Transverse colon (tissue), 4 donors: Measurements from ENCODE around the gene DCST1. TPM values are rescaled to one million over a fixed set of nuclear protein-coding genes. Genes with fewer than 3 reads are reported as not detected.

Source experiments
- DNase-seq: peaks from one replicate; pipeline ENCODE4 v3.0.0-alpha.2; 2019
- H3K27ac ChIP-seq, 4 donors: fragments of 200-600 bp; sonication (generic); 2 replicates each; pipeline ENCODE4 v1.5.1; 2016 to 2018; ENCODE audit warnings: inconsistent platforms in 4 of 4
- H3K27me3 ChIP-seq: fragments of 200-600 bp; sonication (generic); 2 replicates; pipeline ENCODE4 v1.5.1; 2017; ENCODE audit warnings: inconsistent platforms
- H3K36me3 ChIP-seq, 4 donors: fragments of 200-600 bp; sonication (generic); 2 replicates each; pipeline ENCODE4 v1.5.1; 2017 to 2019; ENCODE audit warnings: inconsistent platforms in 4 of 4
- H3K4me1 ChIP-seq, 4 donors: fragments of 200-600 bp; sonication (generic); 2 replicates each; pipeline ENCODE4 v1.5.1; 2017 to 2020; ENCODE audit warnings: inconsistent platforms in 4 of 4
- H3K4me3 ChIP-seq, 4 donors: fragments of 200-600 bp; sonication (generic); 1 replicate in 1 of 4; 2 replicates in 3 of 4; pipeline versions ENCODE4 v1.5.1 to v1.6.1; 2017 to 2019; ENCODE audit warnings: inconsistent platforms in 4 of 4
- H3K9me3 ChIP-seq, 2 donors: fragments of 200-600 bp; sonication (generic); 2 replicates each; pipeline ENCODE4 v1.5.1; 2017 to 2019; ENCODE audit warnings: inconsistent platforms in 2 of 2
- CTCF ChIP-seq, 5 experiments: fragments of 200-600 bp in 3 of 5; fragments of 450-650 bp in 2 of 5; sonication (generic) in 3 of 5; IDR thresholded peaks; 1 replicate in 2 of 5; 2 replicates in 3 of 5; pipeline ENCODE4 v1.5.1; 2016 to 2017; ENCODE audit warnings: antibody characterized with exemption in 5 of 5, inconsistent platforms in 3 of 5, mild to moderate bottlenecking in 2 of 5, moderate library complexity in 1 of 5
- EP300 ChIP-seq: sonication (generic); formaldehyde crosslinking; IDR thresholded peaks from one replicate; pipeline ENCODE4 v1.6.1; 2017; ENCODE audit warnings: antibody characterized with exemption, low read depth
- POLR2A ChIP-seq: fragments of 450-650 bp; IDR thresholded peaks from one replicate; pipeline ENCODE4 v1.6.1; 2016; ENCODE audit warnings: antibody characterized with exemption, mild to moderate bottlenecking, moderate library complexity
- POLR2AphosphoS5 ChIP-seq, 3 donors: sonication (generic); formaldehyde crosslinking; IDR thresholded peaks; one replicate each; pipeline ENCODE4 v1.6.1; 2016; ENCODE audit warnings: antibody characterized with exemption in 3 of 3
- WGBS, 2 donors: methylation state at CpG; one replicate each; pipeline ENCODE4 v1.1.5; 2018; ENCODE audit warnings: low coverage in 1 of 2; 5-methylcytosine and 5-hydroxymethylcytosine counted together
- in situ Hi-C, 4 donors: fragments of 200-750 bp; cut with MboI; loops; one replicate each; pipeline versions ENCODE4 v1.15.0 to v1.15.1; 2017; ENCODE audit warnings: low sequenced_read_pairs in 3 of 4, low pct_ligation_motif_present in 1 of 4, low pct_unique_long_range_greater_than_20kb in 1 of 4
- intact Hi-C: fragments of 100-400 bp; cut with DNase I; formaldehyde crosslinking; loops from one replicate; pipeline ENCODE4 v1.15.1; 2023; ENCODE audit warnings: low total_unique reads
- total RNA-seq, 4 donors: library from RNA; depleted of rRNA; stranded (reverse); fragments of >200 nt; gene quantifications; one replicate each; pipeline ENCODE4 v1.1.0, GENCODE V29; 2016

Gene DCST1
- total RNA-seq, 4 donors from 2014 or later: 0.32 to 0.41 TPM; not detected in 2

GRCh38 chr1:155044812-155045657, 11.4 kb downstream of the DCST1 start:
- no peaks in the 10 kb centered on the region for H3K9me3 ChIP-seq
- H3K27me3 ChIP-seq: no peaks in the 10 kb centered on the region
- no peaks in the 10 kb centered on the region for H3K36me3 ChIP-seq
- H3K27ac ChIP-seq: peak overlapping the region; percentile 73 to 86 (median 83)
- H3K4me3 ChIP-seq: no peak overlapping the region
- WGBS, 2 donors: 50 to 53% methylated on average over 2 to 7 of the region's 7 CpGs
- TF ChIP-seq POLR2AphosphoS5 (IDR thresholded peaks at IDR 0.05) (peak in 1 of 3 donors; percentile 33), EP300 (no peak), CTCF (IDR thresholded peaks at IDR 0.05) (peak; percentile 59 to 82 (median 72)), POLR2A (peak; percentile 11)
- intact Hi-C loops (no loop called here), in situ Hi-C loops (no loop called here)
- H3K4me1 ChIP-seq: peaks cover 20 to 32% (median 31%) of the 10 kb centered on the region in 4 donors
- DNase-seq: peak; percentile 85

- no peaks in the 10 kb centered on the region for H3K9me3 ChIP-seq
- no peak for DNase-seq
- no peaks in the 10 kb centered on the region for H3K27me3 ChIP-seq
- H3K36me3 ChIP-seq: no peaks in the 10 kb centered on the region
- intact Hi-C loops (no loop called here), in situ Hi-C loops (no loop called here)
- H3K27ac ChIP-seq: peak overlapping the region in 1 of 4 donors; percentile 99
- H3K4me3 ChIP-seq: no peak overlapping the region
- TF ChIP-seq POLR2A (no peak), POLR2AphosphoS5 (IDR thresholded peaks at IDR 0.05) (no peak), CTCF (IDR thresholded peaks at IDR 0.05) (no peak), EP300 (no peak)
- peaks cover 23 to 51% (median 37%) of the 10 kb centered on the region in 4 donors for H3K4me1 ChIP-seq
- 80 to 100% methylated on average over 1 to 8 of the region's 8 CpGs for WGBS, 2 donors
Measured at GRCh38 chr1:155048449-155049334, 15.1 kb downstream of the DCST1 start.

- in situ Hi-C loops: loop anchor here in 3 of 4 donors (25.0 kb wide), 1 partner anchor 88 kb away; the partner anchor contains the start of genes CKS1B (in 3 of the 3), PBXIP1 (in 3 of the 3), PYGO2 (in 3 of the 3) and SHC1 (in 3 of the 3)
- H3K4me3 ChIP-seq: peak overlapping the region in 3 of 4 donors; percentile 53 to 72 (median 62)
- H3K27me3 ChIP-seq: no peaks in the 10 kb centered on the region
- DNase-seq: no peak
- H3K36me3 ChIP-seq: peaks cover 0 to 10% (median 0%) of the 10 kb centered on the region in 4 donors
- peaks cover 15 to 41% (median 26%) of the 10 kb centered on the region in 4 donors for H3K4me1 ChIP-seq
- intact Hi-C loops: no loop called here
- H3K9me3 ChIP-seq: no peaks in the 10 kb centered on the region
- peak overlapping the region; percentile 91 to 99 (median 94) for H3K27ac ChIP-seq
- 17 to 35% methylated on average over 2 to 10 of the region's 10 CpGs for WGBS, 2 donors
- TF ChIP-seq EP300: no peak
- TF ChIP-seq POLR2A: no peak
- no peak for TF ChIP-seq POLR2AphosphoS5 (IDR thresholded peaks at IDR 0.05)
- TF ChIP-seq CTCF (IDR thresholded peaks at IDR 0.05): no peak
Measured at GRCh38 chr1:155049651-155050559, 16.3 kb downstream of the DCST1 start.
